HG03095 (cell line): Measurements from ENCODE around the gene GGT7.
"Not testable (repeated sequence)": the region's sequence is repeated elsewhere in the genome, so short reads cannot be mapped to it uniquely, and the experiment has no call there.

ENCODE experiments used
- ATAC-seq: cut with Tn5 transposase; IDR thresholded peaks from one replicate; pipeline ENCODE4 v1.9.1; 2021; ENCODE audit warnings: moderate library complexity; ENCODE audit not compliant: unreplicated experiment

GGT7 gene, protein sequence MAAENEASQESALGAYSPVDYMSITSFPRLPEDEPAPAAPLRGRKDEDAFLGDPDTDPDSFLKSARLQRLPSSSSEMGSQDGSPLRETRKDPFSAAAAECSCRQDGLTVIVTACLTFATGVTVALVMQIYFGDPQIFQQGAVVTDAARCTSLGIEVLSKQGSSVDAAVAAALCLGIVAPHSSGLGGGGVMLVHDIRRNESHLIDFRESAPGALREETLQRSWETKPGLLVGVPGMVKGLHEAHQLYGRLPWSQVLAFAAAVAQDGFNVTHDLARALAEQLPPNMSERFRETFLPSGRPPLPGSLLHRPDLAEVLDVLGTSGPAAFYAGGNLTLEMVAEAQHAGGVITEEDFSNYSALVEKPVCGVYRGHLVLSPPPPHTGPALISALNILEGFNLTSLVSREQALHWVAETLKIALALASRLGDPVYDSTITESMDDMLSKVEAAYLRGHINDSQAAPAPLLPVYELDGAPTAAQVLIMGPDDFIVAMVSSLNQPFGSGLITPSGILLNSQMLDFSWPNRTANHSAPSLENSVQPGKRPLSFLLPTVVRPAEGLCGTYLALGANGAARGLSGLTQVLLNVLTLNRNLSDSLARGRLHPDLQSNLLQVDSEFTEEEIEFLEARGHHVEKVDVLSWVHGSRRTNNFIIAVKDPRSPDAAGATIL

DNA sequence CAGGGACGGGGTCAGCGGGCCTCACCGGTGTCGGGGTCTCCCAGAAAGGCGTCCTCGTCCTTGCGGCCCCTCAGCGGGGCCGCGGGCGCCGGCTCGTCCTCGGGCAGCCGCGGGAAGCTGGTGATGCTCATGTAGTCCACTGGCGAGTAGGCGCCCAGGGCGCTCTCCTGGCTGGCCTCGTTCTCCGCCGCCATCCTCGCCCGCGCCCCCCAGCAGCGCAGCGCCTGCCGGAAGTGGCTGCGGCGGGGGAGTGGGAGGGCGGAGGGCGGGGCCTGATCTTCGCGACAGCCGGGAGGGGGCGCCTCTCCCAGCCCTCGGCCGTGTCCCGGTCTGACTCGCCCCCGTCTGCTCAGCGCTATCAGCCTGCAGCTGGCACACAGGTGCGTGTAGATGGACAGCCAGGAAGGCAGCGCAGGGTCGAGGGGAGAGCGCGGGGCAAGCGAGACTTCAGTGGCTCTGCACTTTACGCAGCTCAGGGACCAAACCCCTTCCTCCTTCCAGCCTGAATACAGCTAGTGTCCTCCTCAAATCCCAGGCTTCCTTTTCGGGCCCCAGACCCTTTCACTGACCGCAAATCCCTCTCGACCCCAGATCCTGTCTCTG, at the start of gene GGT7:
Gene GGT7 (minus strand): TSS at position 235 of the 603 bp plus-strand sequence. CDS start 41 bp downstream, at position 194.
- ATAC-seq, result peak; percentile 34

DNA sequence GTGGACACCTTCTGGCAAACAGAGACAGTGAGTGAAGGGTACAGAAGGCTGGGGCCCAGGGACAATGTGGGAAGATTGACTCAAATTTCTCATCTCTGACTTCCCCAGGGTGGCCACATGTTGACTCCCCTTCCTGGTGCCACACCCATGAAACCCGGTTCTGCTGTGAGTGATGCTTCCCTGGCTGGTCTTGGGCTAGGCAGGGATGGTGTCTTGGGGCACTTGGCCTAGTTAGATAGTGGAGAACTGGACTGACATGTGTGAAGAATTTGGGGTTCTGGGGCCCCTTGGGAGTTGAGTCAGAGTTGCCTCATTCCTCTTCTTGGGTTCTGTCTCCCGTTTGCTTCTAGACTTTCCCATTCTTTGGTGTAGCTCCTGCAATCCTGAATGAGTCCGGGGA, 48.8 kb upstream of the GGT7 start:
- no peak for ATAC-seq

- no peak for ATAC-seq
These were observed 47.4 kb upstream of the GGT7 start for GRCh38 chr20:34920055-34920454.

DNA sequence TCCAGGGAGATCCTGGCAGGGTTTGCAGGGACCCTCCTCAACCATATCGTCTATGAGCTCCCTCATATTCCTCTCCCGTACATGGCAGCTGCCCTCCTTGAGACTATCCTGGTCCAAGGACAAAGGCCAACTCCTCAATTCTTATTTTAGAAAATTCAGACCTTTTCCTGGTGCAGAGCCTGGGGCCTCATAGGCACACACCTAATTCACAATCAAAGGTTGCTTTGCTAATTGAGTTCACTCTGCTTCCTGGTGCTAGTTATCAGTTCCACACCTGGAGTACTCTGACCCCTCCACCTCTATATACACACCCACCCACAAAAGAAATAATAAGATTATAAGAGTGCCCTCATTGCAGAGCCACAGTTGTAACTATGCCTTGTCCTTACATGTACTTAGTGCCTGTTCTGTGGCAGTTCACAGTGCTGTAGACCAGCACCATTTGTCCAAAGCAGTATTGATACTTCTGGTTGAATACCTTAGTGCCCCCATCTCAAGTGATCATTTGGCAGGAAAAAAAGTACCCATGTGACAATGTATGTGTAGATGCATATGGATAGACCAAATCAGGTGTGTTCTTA, 44.2 kb upstream of the GGT7 start:
- ATAC-seq, result no peak

DNA sequence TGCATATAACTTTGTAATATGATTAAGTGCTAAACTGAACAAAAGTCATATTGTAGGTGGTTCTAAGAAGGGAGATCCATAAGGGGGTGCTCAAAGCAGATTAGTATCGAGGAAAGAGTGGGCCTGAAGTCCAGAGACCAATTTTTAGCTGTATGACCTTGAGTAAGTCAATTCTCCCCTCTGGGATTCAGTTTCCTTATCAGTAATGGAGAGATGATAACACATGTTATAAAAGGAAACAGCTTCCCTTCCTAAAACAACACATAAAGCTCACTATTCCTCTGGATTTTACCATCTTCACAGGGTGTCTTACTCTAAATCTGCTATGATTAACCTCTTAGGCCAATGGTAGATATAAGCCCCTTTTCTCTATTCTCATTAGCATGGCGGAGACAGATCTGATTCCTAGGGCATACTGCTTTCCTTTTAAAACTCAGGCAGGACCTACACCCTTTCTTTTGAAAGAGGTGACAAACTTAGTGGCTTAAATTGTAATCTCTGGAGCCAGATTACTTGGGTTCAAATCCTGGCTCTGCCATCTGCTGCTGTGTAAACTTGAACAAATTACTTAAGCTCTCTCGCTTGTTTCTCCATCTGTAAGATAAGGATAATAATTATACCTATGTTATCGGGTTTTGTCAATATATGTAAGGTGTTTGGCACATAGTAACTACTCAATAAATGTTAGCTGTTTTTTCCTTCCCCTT, 43.2 kb upstream of the GGT7 start:
- no peak for ATAC-seq

DNA sequence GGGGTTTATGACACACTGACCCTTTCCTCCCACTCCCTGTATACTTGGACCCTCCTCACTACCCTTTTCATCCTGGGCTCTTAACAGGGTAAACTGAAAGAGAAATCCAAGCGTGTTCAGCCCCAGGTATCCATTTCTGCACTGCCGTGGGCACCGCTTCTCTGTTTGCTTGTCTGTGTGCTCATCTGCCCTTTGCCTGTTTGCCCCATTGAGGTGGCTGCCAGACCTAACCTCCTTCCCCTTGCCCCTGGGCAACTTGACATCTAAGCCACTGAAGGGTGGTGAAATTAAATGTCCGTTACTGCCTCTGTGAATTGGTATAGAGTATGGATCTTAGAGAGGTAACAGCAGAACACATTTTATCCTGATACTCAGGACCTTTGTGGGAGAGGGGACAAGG, 42.5 kb upstream of the GGT7 start:
- no peak for ATAC-seq

- ATAC-seq, result no peak
These were observed 35.2 kb upstream of the GGT7 start for GRCh38 chr20:34907616-34908469.

GRCh38 chr20:34904202-34904621, 31.6 kb upstream of the GGT7 start:
- no peak for ATAC-seq

DNA sequence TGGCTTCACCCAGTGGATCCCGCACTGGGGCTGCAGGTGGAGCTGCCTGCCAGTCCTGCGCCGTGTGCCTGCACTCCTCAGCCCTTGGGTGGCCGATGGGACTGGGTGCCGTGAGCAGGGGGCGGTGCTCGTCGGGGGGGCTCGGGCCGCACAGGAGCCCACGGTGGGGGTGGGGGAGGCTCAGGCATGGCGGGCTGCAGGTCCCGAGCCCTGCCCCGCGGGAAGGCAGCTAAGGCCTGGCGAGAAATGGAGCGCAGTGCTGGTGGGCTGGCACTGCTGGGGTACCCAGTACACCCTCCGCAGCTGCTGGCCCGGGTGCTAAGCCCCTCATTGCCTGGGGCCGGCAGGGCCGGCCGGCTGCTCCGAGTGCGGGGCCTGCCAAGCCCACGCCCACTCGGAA, 26.1 kb upstream of the GGT7 start:
- not testable (repeated sequence) for ATAC-seq

- ATAC-seq, result not testable (repeated sequence)
These were observed 25.5 kb upstream of the GGT7 start for GRCh38 chr20:34898129-34898528.

- no peak for ATAC-seq
These were observed 23.5 kb upstream of the GGT7 start for GRCh38 chr20:34896086-34896621.

GRCh38 chr20:34895465-34895864, 22.8 kb upstream of the GGT7 start:
- no peak for ATAC-seq

- ATAC-seq, result no peak
These were observed 22.1 kb upstream of the GGT7 start for GRCh38 chr20:34894723-34895122.

GRCh38 chr20:34892671-34893070, 20.0 kb upstream of the GGT7 start:
- no peak for ATAC-seq

- ATAC-seq, result no peak
These were observed 18.8 kb upstream of the GGT7 start for GRCh38 chr20:34891166-34892062.

- no peak for ATAC-seq
These were observed 15.8 kb upstream of the GGT7 start for GRCh38 chr20:34888468-34888867.

DNA sequence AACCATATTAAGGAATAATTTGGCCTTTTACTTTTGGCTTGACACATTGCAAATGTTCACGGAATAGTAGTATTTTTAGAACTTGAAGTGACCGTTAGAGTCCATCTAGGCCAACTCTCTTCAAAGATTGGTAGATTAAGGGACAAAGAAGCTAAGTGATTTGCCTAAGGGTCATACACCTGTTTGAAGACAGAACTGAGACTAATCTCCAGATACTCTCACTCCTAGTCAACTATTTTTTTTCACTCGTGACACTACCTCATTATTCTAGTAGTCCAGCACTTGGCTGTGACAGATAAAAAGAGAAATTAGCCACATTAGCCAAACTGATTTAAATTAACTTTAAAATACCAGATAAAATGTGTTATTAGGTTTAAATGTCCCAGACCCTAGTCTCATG, 14.4 kb upstream of the GGT7 start:
- no peak for ATAC-seq

- ATAC-seq, result no peak
These were observed 13.5 kb upstream of the GGT7 start for GRCh38 chr20:34886122-34886521.

DNA sequence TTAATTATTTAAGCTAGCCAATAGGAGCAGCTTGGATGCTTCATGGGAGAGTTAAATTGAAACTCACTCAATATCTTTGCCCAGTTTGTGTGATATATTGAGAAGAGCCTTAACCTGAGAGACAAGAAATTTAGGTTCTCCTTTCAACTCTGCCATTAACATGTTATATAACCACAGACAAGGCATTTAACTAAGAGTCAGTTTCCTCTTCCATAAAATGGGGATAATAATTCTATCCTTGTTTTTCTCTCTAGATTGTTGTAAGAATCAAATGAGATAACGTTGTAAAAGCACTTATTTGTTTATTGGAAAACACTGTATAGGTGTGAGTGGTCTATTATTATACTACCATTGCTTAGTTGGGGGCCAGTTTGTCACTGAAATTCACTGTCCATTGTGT, 11.6 kb upstream of the GGT7 start:
- no peak for ATAC-seq
